Fibroblast of lung (primary cell): ENCODE results near the gene AASDH. TPM values are rescaled to one million over a fixed set of nuclear protein-coding genes. Genes with fewer than 3 reads are reported as not detected.

Experiments
- DNase-seq, 2 donors: peaks; one replicate each; pipeline versions ENCODE4 v3.0.0 to v3.0.0-alpha.2; 2010; ENCODE audit warnings: low read depth in 2 of 2
- H2AFZ ChIP-seq: 2 replicates; pipeline ENCODE4 v1.5.1; 2012; ENCODE audit warnings: low read length, control low read depth, inconsistent platforms
- H3K27ac ChIP-seq: 2 replicates; pipeline ENCODE4 v1.5.1; 2011; ENCODE audit warnings: low read length, control low read depth; ENCODE audit not compliant: insufficient read depth
- H3K27me3 ChIP-seq: 2 replicates; pipeline ENCODE4 v1.5.1; 2011; ENCODE audit warnings: mild to moderate bottlenecking, low read length; ENCODE audit not compliant: control insufficient read depth, insufficient read depth
- H3K36me3 ChIP-seq: 2 replicates; pipeline ENCODE4 v1.5.1; 2011; ENCODE audit warnings: low read length; ENCODE audit not compliant: control insufficient read depth, insufficient read depth
- H3K4me1 ChIP-seq: 2 replicates; pipeline ENCODE4 v1.5.1; 2011; ENCODE audit warnings: low read length; ENCODE audit not compliant: control insufficient read depth, insufficient read depth; ENCODE audit errors: extremely low read depth
- H3K4me2 ChIP-seq: 2 replicates; pipeline ENCODE4 v1.5.1; 2011; ENCODE audit warnings: low read length, control low read depth; ENCODE audit not compliant: insufficient read depth; ENCODE audit errors: extremely low read depth
- H3K4me3 ChIP-seq, 4 experiments: fragments of 200-600 bp in 1 of 4; sonication (generic) in 1 of 4; replicated peaks in 1 of 4; 2 replicates each; pipeline ENCODE4 v1.5.1; 2011 to 2016; ENCODE audit warnings: low read length in 4 of 4, low read depth in 3 of 4, mild to moderate bottlenecking in 3 of 4, control low read depth in 2 of 4, inconsistent platforms in 1 of 4, mixed read lengths in 1 of 4; ENCODE audit not compliant: insufficient read depth in 1 of 4; ENCODE audit errors: control extremely low read depth in 1 of 4
- H3K79me2 ChIP-seq: 2 replicates; pipeline ENCODE4 v1.5.1; 2012; ENCODE audit warnings: mild to moderate bottlenecking, low read length, inconsistent platforms; ENCODE audit not compliant: control insufficient read depth, insufficient read depth
- H3K9ac ChIP-seq: 2 replicates; pipeline ENCODE4 v1.5.1; 2011; ENCODE audit warnings: mild to moderate bottlenecking, low read length, control low read depth; ENCODE audit not compliant: insufficient read depth
- H3K9me3 ChIP-seq: 2 replicates; pipeline ENCODE4 v1.5.1; 2012; ENCODE audit warnings: low read depth, low read length; ENCODE audit not compliant: control insufficient read depth, insufficient read depth
- H4K20me1 ChIP-seq: 2 replicates; pipeline ENCODE4 v1.5.1; 2011; ENCODE audit warnings: low read length; ENCODE audit not compliant: control insufficient read depth, insufficient read depth; ENCODE audit errors: extremely low read depth
- CTCF ChIP-seq, 2 donors: IDR thresholded peaks in 1 of 2; conservative IDR thresholded peaks in 1 of 2; 1 replicate in 1 of 2; 2 replicates in 1 of 2; pipeline ENCODE4 v1.5.1; 2011 to 2012; ENCODE audit warnings: low read length in 2 of 2, control low read depth in 1 of 2, inconsistent platforms in 1 of 2, low read depth in 1 of 2, mild to moderate bottlenecking in 1 of 2
- EZH2 ChIP-seq: IDR thresholded peaks from 2 replicates; pipeline ENCODE4 v1.5.1; 2012; ENCODE audit warnings: low read length, control low read depth, mild to moderate bottlenecking; ENCODE audit errors: missing control alignments
- polyA plus RNA-seq, 2 donors: library from polyadenylated mRNA; depleted of rRNA in 1 of 2; stranded (reverse) in 1 of 2; unstranded in 1 of 2; fragments of >200 nt; gene quantifications; 2 replicates each; pipeline ENCODE4 v1.2.1, GENCODE V29; 2011 to 2012; ENCODE audit warnings: missing spikeins in 1 of 2
- total RNA-seq: library from RNA; depleted of rRNA; stranded (reverse); fragments of >200 nt; gene quantifications from 2 replicates; pipeline ENCODE4 v1.2.1, GENCODE V29; 2014

AASDH gene
- total and polyA plus RNA-seq, 2 donors (not counting 1 experiment from before 2014, with no cell fraction given) = 10.0 to 24.6 TPM

GRCh38 chr4:56315041-56315440, 72.2 kb downstream of the AASDH start:
- H3K27me3 ChIP-seq = no peaks in the 10 kb centered on the region
- H3K79me2 ChIP-seq = no peaks in the 10 kb centered on the region
- DNase-seq = no peak
- no peak overlapping the region for H3K4me3 ChIP-seq
- H3K4me1 ChIP-seq = no peaks in the 10 kb centered on the region
- H2AFZ ChIP-seq = no peak overlapping the region
- no peaks in the 10 kb centered on the region for H4K20me1 ChIP-seq
- H3K9me3 ChIP-seq = no peaks in the 10 kb centered on the region
- H3K36me3 ChIP-seq = no peaks in the 10 kb centered on the region
- H3K27ac ChIP-seq = no peak overlapping the region
- TF ChIP-seq EZH2 = no peak
- no peak for TF ChIP-seq CTCF (conservative IDR thresholded peaks at IDR 0.05 in 1 of 2, IDR thresholded peaks at IDR 0.05 in 1 of 2; ENCODE audit: low read depth in 1 of 2, low read length in 2 of 2)
- no peak overlapping the region for H3K4me2 ChIP-seq
- no peak overlapping the region for H3K9ac ChIP-seq

GRCh38 chr4:56314207-56314915, 72.9 kb downstream of the AASDH start:
- Histone ChIP-seq H3K27ac (no peak overlapping the region), H3K79me2 (no peaks in the 10 kb centered on the region), H4K20me1 (no peaks in the 10 kb centered on the region), H2AFZ (no peak overlapping the region), H3K36me3 (no peaks in the 10 kb centered on the region), H3K4me2 (no peak overlapping the region), H3K4me1 (no peaks in the 10 kb centered on the region), H3K4me3 (no peak overlapping the region), H3K9ac (no peak overlapping the region), H3K9me3 (no peaks in the 10 kb centered on the region), H3K27me3 (no peaks in the 10 kb centered on the region)
- no peak for DNase-seq
- TF ChIP-seq EZH2 (no peak), CTCF (conservative IDR thresholded peaks at IDR 0.05 in 1 of 2, IDR thresholded peaks at IDR 0.05 in 1 of 2; ENCODE audit: low read depth in 1 of 2, low read length in 2 of 2) (no peak)

- no peaks in the 10 kb centered on the region for H3K9me3 ChIP-seq
- no peak overlapping the region for H3K4me2 ChIP-seq
- no peak overlapping the region for H3K4me3 ChIP-seq
- H4K20me1 ChIP-seq = no peaks in the 10 kb centered on the region
- H3K27ac ChIP-seq = no peak overlapping the region
- H3K4me1 ChIP-seq = no peaks in the 10 kb centered on the region
- no peak for TF ChIP-seq CTCF (conservative IDR thresholded peaks at IDR 0.05 in 1 of 2, IDR thresholded peaks at IDR 0.05 in 1 of 2; ENCODE audit: low read depth in 1 of 2, low read length in 2 of 2)
- TF ChIP-seq EZH2 = no peak
- H3K79me2 ChIP-seq = no peaks in the 10 kb centered on the region
- DNase-seq = no peak
- H2AFZ ChIP-seq = no peak overlapping the region
- no peaks in the 10 kb centered on the region for H3K36me3 ChIP-seq
- no peaks in the 10 kb centered on the region for H3K27me3 ChIP-seq
- H3K9ac ChIP-seq = no peak overlapping the region
Measured at GRCh38 chr4:56313132-56313531, 74.2 kb downstream of the AASDH start.
